Spleen (tissue), 7 donors: Measurements from ENCODE around the gene KCNJ6.

Source experiments
- CTCF ChIP-seq, 11 experiments: fragments of 200-600 bp in 7 of 11; fragments of 450-650 bp in 4 of 11; sonication (generic) in 4 of 11; IDR thresholded peaks in 8 of 11; conservative IDR thresholded peaks in 3 of 11; 1 replicate in 7 of 11; 2 replicates in 4 of 11; pipeline versions ENCODE4 v1.4.0 to v1.8.0; 2016 to 2021; ENCODE audit warnings: antibody characterized with exemption in 11 of 11, inconsistent platforms in 4 of 11, mild to moderate bottlenecking in 1 of 11
- POLR2A ChIP-seq, 3 donors: fragments of 450-650 bp; IDR thresholded peaks; one replicate each; pipeline ENCODE4 v1.5.1; 2017; ENCODE audit warnings: antibody characterized with exemption in 3 of 3, mild to moderate bottlenecking in 1 of 3
- POLR2AphosphoS5 ChIP-seq, 3 donors: sonication (generic); formaldehyde crosslinking; IDR thresholded peaks; one replicate each; pipeline ENCODE4 v1.5.1; 2017; ENCODE audit warnings: antibody characterized with exemption in 3 of 3
- donor health status: DM: no; HTN: no; CAD: no; lungs with moderate emphysema.
- donor health status: DM: no; HTN: no; CAD: no.
- donor health status: DM: no; HTN: no; CAD: no.

GRCh38 chr21:37888659-37889058, 27.6 kb downstream of the KCNJ6 start:
- TF ChIP-seq CTCF (IDR thresholded peaks at IDR 0.05 in 8 of 11, conservative IDR thresholded peaks at IDR 0.05 in 3 of 11) (no peak), POLR2AphosphoS5 (IDR thresholded peaks at IDR 0.05) (no peak), POLR2A (IDR thresholded peaks at IDR 0.05) (no peak)
